HG03196 (cell line): ENCODE data around the gene ABHD17C.

Experiments used
- ATAC-seq: cut with Tn5 transposase; IDR thresholded peaks from one replicate; pipeline ENCODE4 v1.9.1; 2021; ENCODE audit not compliant: unreplicated experiment

The ABHD17C gene

DNA sequence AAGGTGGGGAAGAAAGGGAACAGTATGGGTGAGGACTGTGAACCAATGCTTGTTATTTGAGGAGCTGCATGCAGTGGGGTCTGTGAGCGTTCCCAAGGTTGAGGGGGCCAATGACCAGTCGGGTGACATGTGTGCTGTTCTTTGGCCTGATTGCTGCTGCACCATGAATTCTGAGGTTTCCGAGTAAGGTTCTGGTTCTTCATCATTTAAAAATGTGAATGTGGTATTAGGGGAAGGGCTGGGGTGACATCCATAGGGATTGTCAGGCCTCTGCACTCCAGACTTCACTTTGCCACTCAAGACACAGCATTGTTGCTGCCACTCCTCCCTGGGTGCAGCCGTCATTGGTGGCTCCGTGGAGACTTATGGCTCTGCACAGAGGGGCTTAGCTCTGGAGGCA lies 32.5 kb downstream of the ABHD17C start:
- no peak for ATAC-seq

- no peak for ATAC-seq
Observed at GRCh38 chr15:80730387-80730786, 35.3 kb downstream of the ABHD17C start.

DNA sequence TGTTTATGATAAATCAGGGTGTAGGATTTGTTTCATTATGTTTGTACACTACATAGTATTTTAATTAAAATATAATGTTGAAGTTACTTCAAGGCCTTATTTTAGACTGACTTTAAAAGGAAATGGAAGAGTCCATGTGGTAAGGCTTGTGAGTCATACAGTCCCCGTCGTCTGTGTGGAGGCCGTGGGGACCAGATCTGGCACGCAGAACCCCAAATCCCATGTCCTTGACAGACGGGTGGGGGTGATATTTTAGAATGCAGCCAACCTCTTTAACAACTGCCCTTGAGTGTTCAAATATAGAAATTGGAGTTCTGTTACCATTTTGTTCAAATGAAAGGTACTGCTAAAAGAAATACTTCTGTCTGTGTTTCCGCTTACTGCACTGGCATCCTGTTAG lies 35.8 kb downstream of the ABHD17C start:
- no peak for ATAC-seq

DNA sequence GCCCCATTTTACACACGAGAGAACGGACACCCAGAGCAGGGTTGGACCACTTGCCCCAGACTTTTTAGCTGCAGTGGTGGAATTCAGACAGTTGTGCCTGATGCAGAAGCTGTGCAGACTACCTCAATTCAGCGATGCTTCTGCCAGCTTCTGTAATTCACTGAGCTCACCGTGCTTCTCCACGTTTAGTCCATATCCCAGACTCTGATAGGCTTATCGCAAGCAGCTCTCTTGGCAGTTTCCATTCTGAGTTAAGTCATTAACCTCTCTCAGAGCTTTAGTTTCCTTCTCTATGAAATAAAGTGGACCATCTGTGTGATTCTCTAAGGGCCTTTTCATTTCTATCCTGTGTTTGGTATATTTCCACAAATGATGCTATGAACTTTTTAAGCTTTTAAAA lies 37.1 kb downstream of the ABHD17C start:
- no peak for ATAC-seq

DNA sequence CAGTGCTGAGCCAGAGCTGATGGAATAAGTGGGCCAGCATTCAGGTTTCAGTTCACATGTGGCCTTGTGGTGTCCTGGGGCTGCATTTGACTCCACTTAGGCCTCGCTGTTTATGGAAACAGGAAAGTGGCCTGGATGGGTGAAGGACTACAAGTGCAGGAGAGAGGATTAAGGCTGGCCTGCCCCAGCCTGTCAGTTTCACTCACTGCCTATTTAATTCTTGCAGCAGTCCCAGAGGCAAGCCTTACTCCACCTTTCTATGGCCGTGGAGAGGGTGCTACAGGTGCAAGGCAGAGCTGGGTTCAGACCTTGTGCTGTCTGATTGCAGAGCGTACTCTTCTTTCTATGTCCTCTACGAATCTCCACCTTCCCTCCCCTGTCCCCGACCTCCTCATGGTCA lies 37.7 kb downstream of the ABHD17C start:
- ATAC-seq = no peak

GRCh38 chr15:80733460-80733859 lies 38.4 kb downstream of the ABHD17C start:
- no peak for ATAC-seq

GRCh38 chr15:80735344-80735743 lies 40.2 kb downstream of the ABHD17C start:
- no peak for ATAC-seq

DNA sequence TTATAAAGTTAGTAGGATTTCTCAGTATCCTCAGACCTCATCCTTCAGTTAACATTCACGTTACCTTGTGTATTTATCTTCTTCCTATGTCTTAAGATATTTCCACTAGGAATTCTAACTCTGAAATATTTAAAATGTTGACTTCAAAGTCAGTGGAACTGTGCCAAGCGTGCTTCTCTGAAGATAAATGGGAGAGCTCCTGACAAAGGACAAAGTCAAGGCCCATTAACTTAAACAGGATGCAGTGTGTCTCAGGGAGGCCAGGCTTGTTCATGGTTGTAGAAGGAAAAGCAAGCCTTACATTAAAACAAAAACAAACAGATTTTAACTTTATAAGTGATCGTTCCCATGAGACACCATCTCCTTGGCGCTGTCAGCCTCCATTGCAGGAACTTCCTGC lies 41.5 kb downstream of the ABHD17C start:
- no peak for ATAC-seq

- no peak for ATAC-seq
Observed at GRCh38 chr15:80739919-80740318, 44.8 kb downstream of the ABHD17C start.

DNA sequence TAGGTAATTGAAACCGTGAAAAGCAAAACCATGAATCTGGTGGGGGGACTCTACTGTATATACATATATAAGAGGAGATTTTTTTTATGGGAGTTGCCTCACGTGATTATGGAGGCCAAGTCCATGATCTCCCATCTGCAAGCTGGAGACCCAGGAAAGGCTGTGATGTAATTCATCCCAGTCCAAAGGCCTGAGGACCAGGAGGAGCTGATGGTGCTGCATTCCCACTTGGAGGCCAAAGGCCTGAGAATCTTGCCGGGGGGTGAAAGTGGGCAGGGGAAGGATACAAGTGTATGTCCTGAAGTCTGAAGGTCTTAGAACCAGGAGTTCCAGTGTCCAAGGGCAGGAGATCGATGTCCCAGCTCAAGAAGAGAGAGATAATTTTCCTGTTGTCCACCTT lies 47.0 kb downstream of the ABHD17C start:
- no peak for ATAC-seq

DNA sequence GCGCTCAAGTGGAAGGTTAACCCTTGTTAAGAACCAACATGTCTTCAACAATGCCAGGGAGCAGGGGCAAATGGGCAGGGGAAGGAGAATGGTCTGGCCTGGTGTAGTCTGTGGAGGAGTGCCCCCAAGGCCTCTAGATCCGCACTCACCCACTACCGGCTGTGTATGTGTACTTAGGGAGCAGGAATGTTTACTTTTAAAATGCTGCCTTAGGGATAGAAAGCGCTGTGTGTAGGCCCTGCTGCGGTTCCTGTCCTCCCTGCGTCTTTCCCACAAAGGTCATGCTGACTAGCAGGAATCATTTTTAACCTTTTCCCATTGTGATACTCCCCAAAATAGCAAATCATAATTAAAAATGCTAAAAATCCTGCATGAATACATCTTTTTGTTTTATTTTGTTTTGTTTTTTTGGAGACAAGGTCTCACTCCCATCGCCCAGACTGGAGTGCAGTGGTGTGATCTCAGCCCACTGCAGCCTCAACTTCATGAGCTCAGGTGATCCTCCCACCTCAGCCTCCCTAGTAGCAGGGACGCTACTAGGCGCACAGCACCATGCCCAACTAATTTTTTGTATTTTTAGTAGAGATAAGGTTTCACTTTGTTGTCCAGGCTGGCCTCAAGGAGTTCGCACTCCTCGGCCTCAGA lies 48.2 kb downstream of the ABHD17C start:
- ATAC-seq = no peak

- no peak for ATAC-seq
Observed at GRCh38 chr15:80744415-80744814, 49.3 kb downstream of the ABHD17C start.

- no peak for ATAC-seq
Observed at GRCh38 chr15:80744826-80745225, 49.7 kb downstream of the ABHD17C start.

GRCh38 chr15:80745888-80746287 lies 50.8 kb downstream of the ABHD17C start:
- no peak for ATAC-seq

GRCh38 chr15:80747317-80748053 lies 52.4 kb downstream of the ABHD17C start:
- ATAC-seq = no peak

DNA sequence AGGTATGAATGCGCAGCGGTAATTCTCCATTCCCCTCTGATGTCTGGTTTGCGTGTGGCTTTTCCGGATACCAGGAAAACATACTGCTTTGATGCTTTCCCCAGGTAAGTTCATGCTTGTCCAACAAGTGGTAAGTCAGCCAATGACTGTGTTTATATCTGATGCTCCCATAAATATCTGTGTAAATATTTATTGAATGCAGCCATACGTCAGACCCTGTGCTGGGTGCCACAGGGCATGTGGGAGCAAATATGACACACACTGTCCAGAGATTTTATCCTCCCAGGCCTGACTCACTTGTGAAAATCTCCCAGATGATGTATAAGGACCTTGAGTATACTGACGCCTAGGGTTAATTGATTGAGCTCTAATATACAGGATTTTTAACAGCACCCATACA lies 54.5 kb downstream of the ABHD17C start:
- no peak for ATAC-seq

GRCh38 chr15:80750575-80750974 lies 55.5 kb downstream of the ABHD17C start:
- ATAC-seq = no peak

GRCh38 chr15:80752204-80752603 lies 57.1 kb downstream of the ABHD17C start:
- no peak for ATAC-seq

GRCh38 chr15:80753161-80753560 lies 58.1 kb downstream of the ABHD17C start:
- ATAC-seq = no peak

DNA sequence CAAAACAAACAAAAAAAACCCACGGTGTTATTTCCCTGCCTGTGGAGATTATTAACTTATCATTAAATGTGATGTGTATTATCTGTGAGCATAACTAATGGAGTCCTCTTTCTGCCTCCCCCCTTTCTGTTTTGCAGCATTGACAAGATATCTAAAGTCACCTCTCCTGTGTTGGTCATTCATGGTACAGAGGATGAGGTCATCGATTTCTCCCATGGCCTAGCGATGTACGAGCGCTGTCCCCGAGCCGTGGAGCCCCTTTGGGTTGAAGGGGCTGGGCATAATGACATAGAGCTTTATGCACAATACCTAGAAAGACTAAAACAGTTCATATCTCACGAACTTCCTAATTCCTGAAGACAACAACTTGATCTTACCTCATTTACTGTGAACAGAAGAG lies 58.9 kb downstream of the ABHD17C start:
- no peak for ATAC-seq

DNA sequence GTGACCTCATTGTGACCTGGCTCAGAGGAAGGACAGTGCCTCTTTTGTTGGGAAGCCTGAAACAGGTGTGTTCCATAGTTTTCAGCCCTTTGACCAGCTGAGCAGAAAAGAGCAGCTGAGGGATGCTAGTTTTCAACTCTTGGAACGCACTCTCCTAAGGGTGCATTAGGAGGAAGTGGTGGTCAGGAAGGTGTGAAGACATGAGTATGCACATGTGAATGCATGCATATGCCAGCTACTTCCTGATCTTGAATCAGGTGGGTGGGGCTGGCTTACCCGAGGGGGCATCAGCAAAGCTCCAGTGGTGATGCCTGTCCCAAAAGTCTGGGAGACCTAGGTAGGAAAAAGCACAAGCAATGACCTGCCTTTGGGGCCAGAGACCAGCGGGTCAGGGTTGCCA lies 60.8 kb downstream of the ABHD17C start:
- no peak for ATAC-seq

- ATAC-seq = no peak
Observed at GRCh38 chr15:80758130-80758745, 63.1 kb downstream of the ABHD17C start.
